Measurements from ENCODE around the gene MSGN1.

DNA sequence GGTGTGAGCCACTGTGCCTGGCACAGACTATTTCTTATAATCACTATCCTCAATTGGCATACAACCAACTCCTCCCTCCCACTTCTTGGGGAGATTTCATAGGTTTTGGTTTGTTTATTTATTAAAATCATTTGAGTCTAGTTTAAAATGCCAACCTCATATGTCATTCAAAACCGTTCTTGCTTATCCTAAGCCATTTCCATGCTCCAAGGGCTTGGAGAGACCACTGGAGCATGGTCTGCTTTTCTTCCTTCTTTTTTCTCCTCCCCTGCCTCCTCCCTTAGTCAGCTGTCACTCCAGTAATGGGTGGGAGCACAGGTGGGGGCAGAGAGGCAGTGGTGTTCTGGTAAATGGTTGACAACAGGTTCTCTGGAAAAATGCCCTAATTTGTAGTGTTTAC is 41.8 kb downstream of the MSGN1 start:
- TF ChIP-seq, protein P1, sequence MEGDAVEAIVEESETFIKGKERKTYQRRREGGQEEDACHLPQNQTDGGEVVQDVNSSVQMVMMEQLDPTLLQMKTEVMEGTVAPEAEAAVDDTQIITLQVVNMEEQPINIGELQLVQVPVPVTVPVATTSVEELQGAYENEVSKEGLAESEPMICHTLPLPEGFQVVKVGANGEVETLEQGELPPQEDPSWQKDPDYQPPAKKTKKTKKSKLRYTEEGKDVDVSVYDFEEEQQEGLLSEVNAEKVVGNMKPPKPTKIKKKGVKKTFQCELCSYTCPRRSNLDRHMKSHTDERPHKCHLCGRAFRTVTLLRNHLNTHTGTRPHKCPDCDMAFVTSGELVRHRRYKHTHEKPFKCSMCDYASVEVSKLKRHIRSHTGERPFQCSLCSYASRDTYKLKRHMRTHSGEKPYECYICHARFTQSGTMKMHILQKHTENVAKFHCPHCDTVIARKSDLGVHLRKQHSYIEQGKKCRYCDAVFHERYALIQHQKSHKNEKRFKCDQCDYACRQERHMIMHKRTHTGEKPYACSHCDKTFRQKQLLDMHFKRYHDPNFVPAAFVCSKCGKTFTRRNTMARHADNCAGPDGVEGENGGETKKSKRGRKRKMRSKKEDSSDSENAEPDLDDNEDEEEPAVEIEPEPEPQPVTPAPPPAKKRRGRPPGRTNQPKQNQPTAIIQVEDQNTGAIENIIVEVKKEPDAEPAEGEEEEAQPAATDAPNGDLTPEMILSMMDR (IDR thresholded peaks at IDR 0.05), result no peak
- no peak for TF ChIP-seq POLR2A (IDR thresholded peaks at IDR 0.05)
- TF ChIP-seq POLR2AphosphoS5 (IDR thresholded peaks at IDR 0.05), result no peak

All from prostate gland (tissue), 2 donors.